Neuronal stem cell (in vitro differentiated cells): ENCODE results near the gene IFIT1B.

Experiments used
- DNase-seq: peaks from one replicate; pipeline ENCODE4 v3.0.0-alpha.2; 2013; ENCODE audit warnings: low spot score
- H2AFZ ChIP-seq: one replicate; pipeline ENCODE4 v1.6.1; 2013; ENCODE audit warnings: mild to moderate bottlenecking, low read length, inconsistent platforms
- H2AK5ac ChIP-seq: 2 replicates; pipeline ENCODE4 v1.6.1; 2013; ENCODE audit warnings: low read depth, mild to moderate bottlenecking, inconsistent platforms, low read length, moderate library complexity, mixed read lengths
- H2BK120ac ChIP-seq: 2 replicates; pipeline ENCODE4 v1.6.1; 2013; ENCODE audit warnings: low read depth, mild to moderate bottlenecking, inconsistent platforms, low read length, moderate library complexity, mixed read lengths
- H2BK12ac ChIP-seq: one replicate; pipeline ENCODE4 v1.6.1; 2013; ENCODE audit warnings: low read length, inconsistent platforms
- H2BK15ac ChIP-seq: 2 replicates; pipeline ENCODE4 v1.6.1; 2013; ENCODE audit warnings: mild to moderate bottlenecking, low read length, inconsistent platforms, mixed read lengths
- H2BK5ac ChIP-seq: one replicate; pipeline ENCODE4 v1.6.1; 2013; ENCODE audit warnings: inconsistent platforms, mild to moderate bottlenecking, low read length, moderate library complexity
- H3K14ac ChIP-seq: one replicate; pipeline ENCODE4 v1.6.1; 2013; ENCODE audit warnings: low read length, inconsistent platforms
- H3K18ac ChIP-seq: 2 replicates; pipeline ENCODE4 v1.6.1; 2013; ENCODE audit warnings: low read length, inconsistent platforms
- H3K23ac ChIP-seq: 2 replicates; pipeline ENCODE4 v1.6.1; 2013; ENCODE audit warnings: low read depth, mild to moderate bottlenecking, mixed read lengths, low read length, inconsistent platforms; ENCODE audit not compliant: poor library complexity
- H3K27ac ChIP-seq: replicated peaks from 3 replicates; pipeline ENCODE4 v1.5.1; 2013; ENCODE audit warnings: low read length, inconsistent platforms
- H3K27me3 ChIP-seq, 3 experiments: 2 replicates each; pipeline ENCODE4 v1.6.1; 2013; ENCODE audit warnings: low read length in 3 of 3, mild to moderate bottlenecking in 2 of 3, inconsistent platforms in 1 of 3, low read depth in 1 of 3, mixed read lengths in 1 of 3, moderate library complexity in 1 of 3; ENCODE audit not compliant: control insufficient read depth in 3 of 3, insufficient read depth in 3 of 3
- H3K36me3 ChIP-seq, 2 donors: replicated peaks in 1 of 2; 2 replicates each; pipeline ENCODE4 v1.6.1; 2013; ENCODE audit warnings: low read length in 2 of 2; ENCODE audit not compliant: control insufficient read depth in 2 of 2, insufficient read depth in 2 of 2
- H3K4ac ChIP-seq: 2 replicates; pipeline ENCODE4 v1.6.1; 2013; ENCODE audit warnings: inconsistent platforms, mild to moderate bottlenecking, low read length, moderate library complexity
- H3K4me1 ChIP-seq, 2 donors: 1 replicate in 1 of 2; 2 replicates in 1 of 2; pipeline ENCODE4 v1.6.1; 2013; ENCODE audit warnings: low read length in 2 of 2, low read depth in 1 of 2; ENCODE audit not compliant: control insufficient read depth in 2 of 2, insufficient read depth in 1 of 2
- H3K4me2 ChIP-seq: one replicate; pipeline ENCODE4 v1.6.1; 2013; ENCODE audit warnings: mild to moderate bottlenecking, low read length, inconsistent platforms; ENCODE audit not compliant: insufficient read depth, poor library complexity, severe bottlenecking
- H3K4me3 ChIP-seq, 2 donors: 2 replicates each; pipeline ENCODE4 v1.5.1; 2013; ENCODE audit warnings: low read length in 2 of 2, mild to moderate bottlenecking in 2 of 2, inconsistent platforms in 1 of 2, moderate library complexity in 1 of 2
- H3K79me1 ChIP-seq: one replicate; pipeline ENCODE4 v1.6.1; 2013; ENCODE audit warnings: low read depth, mild to moderate bottlenecking, inconsistent platforms, low read length, moderate library complexity
- H3K9ac ChIP-seq: one replicate; pipeline ENCODE4 v1.6.1; 2013; ENCODE audit warnings: mild to moderate bottlenecking, low read depth, low read length, inconsistent platforms; ENCODE audit not compliant: poor library complexity
- H3K9me3 ChIP-seq, 2 donors: replicated peaks in 1 of 2; 2 replicates each; pipeline versions ENCODE3 to v1.6.1; 2013; ENCODE audit warnings: low read length in 2 of 2, mild to moderate bottlenecking in 2 of 2, inconsistent platforms in 1 of 2, low read depth in 1 of 2, mixed read lengths in 1 of 2, moderate library complexity in 1 of 2; ENCODE audit not compliant: control insufficient read depth in 2 of 2, insufficient read depth in 1 of 2
- H4K8ac ChIP-seq: one replicate; pipeline ENCODE4 v1.6.1; 2013; ENCODE audit warnings: low read depth, mild to moderate bottlenecking, inconsistent platforms, low read length, moderate library complexity
- H4K91ac ChIP-seq: one replicate; pipeline ENCODE4 v1.6.1; 2013; ENCODE audit warnings: low read length, low read depth, mild to moderate bottlenecking, inconsistent platforms; ENCODE audit not compliant: poor library complexity
- WGBS, 2 donors: extraction: QIAGEN DNeasy Blood & Tissue Kit; methylation state at CpG; one replicate each; pipeline ENCODE4 v1.1.7; 2013; ENCODE audit warnings: missing lambda C conversion rate in 2 of 2, mixed read lengths in 1 of 2; ENCODE audit not compliant: insufficient read length in 2 of 2, insufficient replicate concordance in 1 of 2; ENCODE audit errors: extremely low coverage in 2 of 2; 5-methylcytosine and 5-hydroxymethylcytosine counted together

Gene IFIT1B

DNA sequence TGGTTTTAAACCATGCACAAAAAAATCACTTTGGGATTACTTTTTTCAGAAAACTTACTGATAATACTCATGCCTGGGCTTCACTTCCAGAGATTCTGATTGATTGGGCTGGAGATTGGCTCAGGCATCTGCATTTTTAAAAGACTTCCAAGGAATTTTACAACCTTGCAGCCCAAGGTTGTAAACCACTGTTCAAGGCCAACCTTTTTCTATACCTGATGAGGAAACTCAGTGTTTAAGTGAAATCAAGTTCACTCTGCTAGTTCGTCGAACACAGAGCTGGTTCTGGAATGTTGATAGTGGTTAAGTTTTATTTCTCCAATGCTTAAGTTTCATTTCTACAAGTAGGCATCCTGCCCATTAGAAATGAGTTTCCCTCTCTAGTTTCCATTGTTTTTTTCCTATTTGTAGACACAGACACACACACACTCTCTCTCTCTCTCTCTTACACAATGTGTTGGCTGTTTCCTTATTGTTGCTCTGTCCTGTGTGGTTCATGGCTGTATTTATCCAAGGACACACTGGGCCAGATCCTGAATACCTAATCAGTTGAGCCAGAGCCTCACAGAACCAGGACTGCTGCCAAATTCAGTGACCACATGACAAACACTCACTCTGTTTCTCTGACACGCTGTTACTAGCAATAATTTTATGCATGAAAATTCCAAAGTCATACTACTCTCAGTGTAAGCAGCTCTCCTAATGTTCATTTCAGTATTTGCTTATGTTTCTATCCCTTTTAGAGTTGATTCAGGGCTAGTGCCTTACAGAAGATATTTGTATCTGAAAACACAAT is 3.7 kb upstream of the IFIT1B start:
- no peak overlapping the region for H3K14ac ChIP-seq
- H2AK5ac ChIP-seq, result no peak overlapping the region
- H2BK15ac ChIP-seq, result no peak overlapping the region
- no peak overlapping the region for H2BK5ac ChIP-seq
- H3K4me1 ChIP-seq, result peaks cover 4 to 13% of the 10 kb centered on the region in 2 donors
- no peak overlapping the region for H2BK120ac ChIP-seq
- H3K23ac ChIP-seq, result no peak overlapping the region
- no peaks in the 10 kb centered on the region for H3K9me3 ChIP-seq
- DNase-seq, result no peak
- H2AFZ ChIP-seq, result peak overlapping the region; percentile 7
- no peak overlapping the region for H4K8ac ChIP-seq
- WGBS, 2 donors, result no CpG with 5 or more reads among the region's 3 CpGs
- H3K9ac ChIP-seq, result no peak overlapping the region
- H3K27me3 ChIP-seq, result no peaks in the 10 kb centered on the region
- H3K18ac ChIP-seq, result no peak overlapping the region
- no peak overlapping the region for H2BK12ac ChIP-seq
- H3K27ac ChIP-seq, result no peak overlapping the region
- no peak overlapping the region for H3K4ac ChIP-seq
- no peaks in the 10 kb centered on the region for H3K36me3 ChIP-seq
- H3K4me2 ChIP-seq, result no peak overlapping the region
- no peak overlapping the region for H4K91ac ChIP-seq
- no peaks in the 10 kb centered on the region for H3K79me1 ChIP-seq
- no peak overlapping the region for H3K4me3 ChIP-seq

DNA sequence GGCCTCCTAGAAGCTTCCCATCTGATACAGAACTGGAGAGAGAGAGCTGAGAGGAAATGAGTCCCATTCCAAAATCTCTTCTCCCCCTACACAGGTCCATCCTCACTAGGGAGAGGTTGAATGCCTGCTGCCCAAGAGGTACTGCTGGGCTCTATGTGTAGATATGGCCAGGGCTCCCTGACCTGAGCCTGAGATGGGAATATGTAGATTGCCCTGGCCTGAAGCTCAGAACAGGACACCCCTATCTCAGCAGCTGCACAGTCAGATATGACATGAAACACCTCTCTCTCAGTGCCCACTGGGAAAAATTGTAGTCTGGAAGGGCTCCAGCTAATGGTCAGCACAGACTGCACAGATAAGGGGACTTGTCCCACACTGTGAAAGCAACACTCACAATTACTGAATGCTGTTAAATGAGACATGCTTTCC is 3.1 kb upstream of the IFIT1B start:
- Histone ChIP-seq H2AK5ac (no peak overlapping the region), H3K18ac (no peak overlapping the region), H3K4me2 (no peak overlapping the region), H2BK5ac (no peak overlapping the region), H3K23ac (no peak overlapping the region), H4K8ac (no peak overlapping the region), H2AFZ (no peak overlapping the region), H2BK15ac (no peak overlapping the region), H3K14ac (no peak overlapping the region), H3K9me3 (no peaks in the 10 kb centered on the region), H3K27me3 (no peaks in the 10 kb centered on the region), H3K27ac (no peak overlapping the region), H2BK120ac (no peak overlapping the region), H3K9ac (no peak overlapping the region), H4K91ac (no peak overlapping the region), H3K4me1 (peaks cover 2 to 10% of the 10 kb centered on the region in 2 donors), H3K4ac (no peak overlapping the region), H3K4me3 (no peak overlapping the region), H3K79me1 (no peaks in the 10 kb centered on the region), H2BK12ac (no peak overlapping the region), H3K36me3 (no peaks in the 10 kb centered on the region)
- no peak for DNase-seq

DNA sequence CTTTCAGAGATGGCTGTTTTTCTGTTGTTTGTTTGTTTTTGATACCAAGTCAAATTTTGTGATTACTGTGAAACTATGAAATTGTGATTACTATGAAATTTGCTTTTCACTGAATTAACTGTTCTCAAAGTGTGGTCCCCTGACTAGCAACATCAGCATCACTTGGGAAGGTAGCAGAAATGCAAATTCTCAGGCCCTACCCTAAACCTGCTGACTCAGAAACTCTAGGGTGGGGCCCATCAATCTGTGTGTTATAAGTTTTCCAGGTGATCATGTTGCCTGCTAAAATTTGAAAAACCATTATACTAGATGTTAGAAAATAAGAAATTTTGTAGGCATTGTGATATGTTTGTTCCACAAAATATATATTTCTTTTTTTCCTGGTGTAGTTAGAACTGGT is 1.2 kb downstream of the IFIT1B start:
- H3K4me2 ChIP-seq, result no peak overlapping the region
- no peak overlapping the region for H2AK5ac ChIP-seq

DNA sequence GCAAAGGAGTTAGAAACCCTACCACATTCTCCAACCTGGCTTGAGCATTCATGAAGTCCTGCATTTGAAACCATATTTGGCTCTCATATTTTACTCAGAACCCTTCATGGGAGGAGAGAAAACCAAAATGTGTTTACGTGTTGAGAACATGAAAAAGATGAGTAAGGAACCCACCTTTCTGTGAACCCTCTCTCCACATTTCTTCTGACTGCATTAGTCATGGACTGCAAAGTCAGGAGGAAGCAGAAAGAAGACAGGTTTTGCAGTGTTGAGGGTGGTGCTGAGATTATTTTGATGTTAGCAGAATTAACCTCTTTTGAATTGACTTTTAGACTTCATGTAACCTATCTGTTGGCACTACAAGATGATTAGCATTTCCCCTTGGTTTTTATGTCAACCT is 4.9 kb downstream of the IFIT1B start:
- no peak overlapping the region for H3K23ac ChIP-seq
- H4K91ac ChIP-seq, result no peak overlapping the region
- H3K18ac ChIP-seq, result no peak overlapping the region
- no peak overlapping the region for H3K9ac ChIP-seq
- no peak overlapping the region for H2BK120ac ChIP-seq
- no peak overlapping the region for H4K8ac ChIP-seq
- no peaks in the 10 kb centered on the region for H3K36me3 ChIP-seq
- no peak overlapping the region for H3K4ac ChIP-seq
- no CpG with 5 or more reads among the region's 1 CpG for WGBS, 2 donors
- H2BK5ac ChIP-seq, result no peak overlapping the region
- no peaks in the 10 kb centered on the region for H3K79me1 ChIP-seq
- no peak for DNase-seq
- no peak overlapping the region for H2AFZ ChIP-seq
- H3K27ac ChIP-seq, result no peak overlapping the region
- peaks cover 0 to 3% of the 10 kb centered on the region in 2 donors for H3K4me1 ChIP-seq
- no peak overlapping the region for H3K14ac ChIP-seq
- H3K9me3 ChIP-seq, result no peaks in the 10 kb centered on the region
- H2AK5ac ChIP-seq, result no peak overlapping the region
- H3K27me3 ChIP-seq, result no peaks in the 10 kb centered on the region
- H2BK15ac ChIP-seq, result no peak overlapping the region
- no peak overlapping the region for H2BK12ac ChIP-seq
- no peak overlapping the region for H3K4me3 ChIP-seq
- H3K4me2 ChIP-seq, result no peak overlapping the region

More for the DNA sequence above, 1.2 kb downstream of the IFIT1B start:
- Histone ChIP-seq H3K18ac (no peak overlapping the region), H3K4ac (no peak overlapping the region), H3K27ac (no peak overlapping the region), H3K4me1 (peaks cover 0 to 5% of the 10 kb centered on the region in 2 donors), H2BK120ac (no peak overlapping the region), H3K14ac (no peak overlapping the region), H2BK12ac (no peak overlapping the region), H4K8ac (no peak overlapping the region), H3K4me3 (no peak overlapping the region), H3K36me3 (no peaks in the 10 kb centered on the region), H4K91ac (no peak overlapping the region), H3K9ac (no peak overlapping the region), H2BK5ac (no peak overlapping the region), H3K27me3 (no peaks in the 10 kb centered on the region), H3K79me1 (no peaks in the 10 kb centered on the region), H2BK15ac (no peak overlapping the region), H3K9me3 (no peaks in the 10 kb centered on the region), H2AFZ (no peak overlapping the region), H3K23ac (no peak overlapping the region)
- no peak for DNase-seq
